GM23338 (cell line): ENCODE data around the gene FAM237B. TPM values are rescaled to one million over a fixed set of nuclear protein-coding genes. Genes with fewer than 3 reads are reported as not detected.

Source experiments
- ATAC-seq: fragments of 200-7000 bp; cut with Tn5 transposase; 3 replicates; pipeline ENCODE4 v1.9.1; 2020
- DNase-seq: peaks from one replicate; pipeline ENCODE4 v3.0.0-alpha.2; 2015; ENCODE audit warnings: low spot score
- H2AFZ ChIP-seq: fragments of 200-600 bp; sonication (generic); 2 replicates; pipeline ENCODE4 v1.8.0; 2016; ENCODE audit warnings: antibody characterized with exemption, mild to moderate bottlenecking, moderate library complexity
- H3F3A ChIP-seq: fragments of 200-600 bp; sonication (generic); replicated peaks from 2 replicates; pipeline ENCODE4 v1.8.0; 2017; ENCODE audit warnings: antibody characterized with exemption, mixed run types, low read depth
- H3K27ac ChIP-seq: fragments of 200-600 bp; sonication (generic); 2 replicates; pipeline ENCODE4 v1.6.1; 2016; ENCODE audit warnings: low read depth
- H3K27me3 ChIP-seq: fragments of 200-600 bp; sonication (generic); 2 replicates; pipeline ENCODE4 v1.8.0; 2016; ENCODE audit warnings: mild to moderate bottlenecking, mixed run types, moderate library complexity; ENCODE audit not compliant: insufficient read depth
- H3K36me3 ChIP-seq: fragments of 200-600 bp; sonication (generic); 2 replicates; pipeline ENCODE4 v1.8.0; 2016; ENCODE audit warnings: mild to moderate bottlenecking; ENCODE audit not compliant: insufficient read depth
- H3K4me1 ChIP-seq: fragments of 200-600 bp; sonication (generic); 2 replicates; pipeline ENCODE4 v1.8.0; 2016; ENCODE audit warnings: mild to moderate bottlenecking, moderate library complexity; ENCODE audit not compliant: insufficient read depth
- H3K4me2 ChIP-seq: fragments of 200-600 bp; sonication (generic); 2 replicates; pipeline ENCODE4 v1.7.1; 2017; ENCODE audit warnings: mixed run types
- H3K4me3 ChIP-seq: fragments of 200-600 bp; sonication (generic); 2 replicates; pipeline ENCODE4 v1.6.1; 2016; ENCODE audit warnings: mixed run types
- H3K79me2 ChIP-seq: fragments of 200-600 bp; sonication (generic); replicated peaks from 2 replicates; pipeline ENCODE4 v1.8.0; 2017; ENCODE audit warnings: mild to moderate bottlenecking; ENCODE audit not compliant: insufficient read depth
- H3K9me2 ChIP-seq: fragments of 200-600 bp; sonication (generic); 2 replicates; pipeline ENCODE4 v1.8.0; 2017; ENCODE audit not compliant: insufficient read depth
- H4K20me1 ChIP-seq: fragments of 200-600 bp; sonication (generic); replicated peaks from 2 replicates; pipeline ENCODE4 v1.8.0; 2017; ENCODE audit warnings: mild to moderate bottlenecking; ENCODE audit not compliant: insufficient read depth
- H3K27ac Mint-ChIP-seq: 2 replicates; pipeline ENCODE4 v1.8.0; 2020; ENCODE audit warnings: inconsistent platforms, mild to moderate bottlenecking, moderate library complexity, mixed read lengths
- H3K27me3 Mint-ChIP-seq: 3 replicates; pipeline ENCODE4 v1.8.0; 2022; ENCODE audit warnings: low read depth, mild to moderate bottlenecking, moderate library complexity, mixed read lengths, inconsistent platforms; ENCODE audit not compliant: insufficient read depth, poor library complexity
- H3K36me3 Mint-ChIP-seq: 3 replicates; pipeline ENCODE4 v1.8.0; 2021; ENCODE audit warnings: low read depth, mild to moderate bottlenecking, inconsistent platforms, moderate library complexity, mixed read lengths
- H3K4me1 Mint-ChIP-seq: 3 replicates; pipeline ENCODE4 v1.8.0; 2020; ENCODE audit warnings: mild to moderate bottlenecking, inconsistent platforms, mixed read lengths
- H3K4me3 Mint-ChIP-seq: 3 replicates; pipeline ENCODE4 v1.8.0; 2021; ENCODE audit warnings: moderate library complexity, mild to moderate bottlenecking, inconsistent platforms, mixed read lengths
- H3K9me3 Mint-ChIP-seq: 3 replicates; pipeline ENCODE4 v1.8.0; 2020; ENCODE audit warnings: moderate library complexity, mild to moderate bottlenecking, inconsistent platforms, mixed read lengths
- CREB1 ChIP-seq: fragments of 250-450 bp; sonication (Bioruptor Pico); IDR thresholded peaks from 2 replicates; pipeline ENCODE4 v1.5.0; 2020; ENCODE audit warnings: low read depth, mild to moderate bottlenecking, moderate library complexity
- EZH2 ChIP-seq: fragments of 200-600 bp; sonication (generic); IDR thresholded peaks from one replicate; pipeline ENCODE4 v1.8.0; 2017; ENCODE audit warnings: antibody characterized with exemption, mild to moderate bottlenecking, low read depth; ENCODE audit not compliant: unreplicated experiment
- EZH2phosphoT487 ChIP-seq: fragments of 200-600 bp; sonication (generic); IDR thresholded peaks from one replicate; pipeline ENCODE4 v1.8.1; 2018; ENCODE audit warnings: antibody characterized with exemption; ENCODE audit not compliant: unreplicated experiment
- JUNB ChIP-seq: IDR thresholded peaks from one replicate; pipeline ENCODE4 v1.6.1; 2016; ENCODE audit warnings: antibody characterized with exemption; ENCODE audit not compliant: unreplicated experiment
- NANOG ChIP-seq: IDR thresholded peaks from 2 replicates; pipeline ENCODE4 v1.6.1; 2016; ENCODE audit warnings: antibody characterized with exemption, borderline replicate concordance
- POLR2AphosphoS5 ChIP-seq: IDR thresholded peaks from 2 replicates; pipeline ENCODE4 v1.6.1; 2016; ENCODE audit warnings: antibody characterized with exemption, low read depth
- STAT1 ChIP-seq: IDR thresholded peaks from one replicate; pipeline ENCODE4 v1.6.1; 2016; ENCODE audit warnings: antibody characterized with exemption; ENCODE audit not compliant: unreplicated experiment
- ZNF114 ChIP-seq: fragments of 250-450 bp; sonication (Bioruptor Pico); IDR thresholded peaks from 2 replicates; pipeline ENCODE4 v1.5.0; 2020; ENCODE audit warnings: mild to moderate bottlenecking, moderate library complexity
- ZNF331 ChIP-seq: fragments of 250-450 bp; sonication (Bioruptor Pico); IDR thresholded peaks from 2 replicates; pipeline ENCODE4 v1.5.0; 2020; ENCODE audit warnings: low read depth, mild to moderate bottlenecking, moderate library complexity
- polyA plus RNA-seq: library from polyadenylated mRNA; unstranded; fragments of >200 nt; fragmentation: Nextera tagmentation; extraction: Ambion mirVana; gene quantifications from 2 replicates; pipeline ENCODE4 v1.2.1, GENCODE V29; 2016
- total RNA-seq: library from RNA; depleted of rRNA; stranded (reverse); fragments of >200 nt; shearing (Covaris generic); gene quantifications from 2 replicates; pipeline ENCODE4 v1.2.3, GENCODE V29; 2014
- TF ChIP-seq, protein P1 (sequence below): IDR thresholded peaks from 2 replicates; pipeline ENCODE4 v1.6.1; 2016; ENCODE audit warnings: antibody characterized with exemption
- TF ChIP-seq, protein P2 (sequence below): fragments of 250-450 bp; sonication (Bioruptor Pico); IDR thresholded peaks from 2 replicates; pipeline ENCODE4 v1.5.0; 2020; ENCODE audit warnings: mild to moderate bottlenecking, moderate library complexity
- TF ChIP-seq, protein P3 (sequence below): IDR thresholded peaks from one replicate; pipeline ENCODE4 v1.6.1; 2018; ENCODE audit warnings: antibody characterized with exemption; ENCODE audit not compliant: unreplicated experiment
- TF ChIP-seq, protein P4 (sequence below), 2 experiments: fragments of 200-600 bp in 1 of 2; sonication (generic) in 1 of 2; conservative IDR thresholded peaks; 2 replicates each; pipeline versions ENCODE4 v1.5.1 to v1.6.1; 2016 to 2017; ENCODE audit warnings: antibody characterized with exemption in 2 of 2, low read depth in 2 of 2, mild to moderate bottlenecking in 2 of 2, moderate library complexity in 1 of 2

FAM237B gene
- total and polyA plus RNA-seq, 2 experiments from 2014 or later: 0.07 to 0.13 TPM

DNA sequence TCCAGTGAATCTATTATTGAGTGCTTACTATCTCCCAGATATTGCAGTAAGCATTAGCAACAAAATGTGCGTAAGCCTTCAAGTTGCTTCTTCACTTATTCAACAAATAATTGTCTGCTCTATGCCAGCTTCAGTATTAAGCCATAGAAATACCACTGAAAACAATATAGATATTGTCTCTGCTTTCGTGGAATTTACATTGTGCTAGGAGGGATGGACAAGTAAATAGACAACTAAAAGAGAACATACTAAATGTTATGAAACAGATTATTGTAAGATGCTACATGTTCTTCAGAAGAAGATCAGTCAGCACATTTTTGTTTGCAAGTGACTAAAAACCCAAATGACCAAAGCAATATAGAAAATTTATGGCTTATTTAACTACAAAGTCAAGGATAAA lies 48.9 kb downstream of the FAM237B start:
- Histone ChIP-seq H3K4me2 (no peak overlapping the region), H3K36me3 (no peaks in the 10 kb centered on the region), H3F3A (no peaks in the 10 kb centered on the region), H3K27me3 (no peaks in the 10 kb centered on the region), H2AFZ (no peak overlapping the region), H3K4me1 (no peaks in the 10 kb centered on the region), H3K4me3 (no peak overlapping the region), H3K27ac (no peak overlapping the region), H3K79me2 (no peaks in the 10 kb centered on the region), H4K20me1 (no peaks in the 10 kb centered on the region), H3K9me2 (no peaks in the 10 kb centered on the region)
- Mint-ChIP-seq H3K9me3 (no peaks in the 10 kb centered on the region), H3K4me1 (no peaks in the 10 kb centered on the region), H3K36me3 (no peaks in the 10 kb centered on the region), H3K27ac (no peak overlapping the region), H3K27me3 (no peaks in the 10 kb centered on the region), H3K4me3 (no peak overlapping the region)
- DNase-seq (no peak), ATAC-seq (no peak)
- no peak for TF ChIP-seq POLR2AphosphoS5
- TF ChIP-seq CREB1: no peak
- no peak for TF ChIP-seq STAT1
- no peak for TF ChIP-seq ZNF114
- no peak for TF ChIP-seq EZH2phosphoT487
- no peak for TF ChIP-seq ZNF331 (CRISPR knock-in tag)
- TF ChIP-seq, protein P1, sequence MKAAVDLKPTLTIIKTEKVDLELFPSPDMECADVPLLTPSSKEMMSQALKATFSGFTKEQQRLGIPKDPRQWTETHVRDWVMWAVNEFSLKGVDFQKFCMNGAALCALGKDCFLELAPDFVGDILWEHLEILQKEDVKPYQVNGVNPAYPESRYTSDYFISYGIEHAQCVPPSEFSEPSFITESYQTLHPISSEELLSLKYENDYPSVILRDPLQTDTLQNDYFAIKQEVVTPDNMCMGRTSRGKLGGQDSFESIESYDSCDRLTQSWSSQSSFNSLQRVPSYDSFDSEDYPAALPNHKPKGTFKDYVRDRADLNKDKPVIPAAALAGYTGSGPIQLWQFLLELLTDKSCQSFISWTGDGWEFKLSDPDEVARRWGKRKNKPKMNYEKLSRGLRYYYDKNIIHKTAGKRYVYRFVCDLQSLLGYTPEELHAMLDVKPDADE: no peak
- TF ChIP-seq, protein P2, sequence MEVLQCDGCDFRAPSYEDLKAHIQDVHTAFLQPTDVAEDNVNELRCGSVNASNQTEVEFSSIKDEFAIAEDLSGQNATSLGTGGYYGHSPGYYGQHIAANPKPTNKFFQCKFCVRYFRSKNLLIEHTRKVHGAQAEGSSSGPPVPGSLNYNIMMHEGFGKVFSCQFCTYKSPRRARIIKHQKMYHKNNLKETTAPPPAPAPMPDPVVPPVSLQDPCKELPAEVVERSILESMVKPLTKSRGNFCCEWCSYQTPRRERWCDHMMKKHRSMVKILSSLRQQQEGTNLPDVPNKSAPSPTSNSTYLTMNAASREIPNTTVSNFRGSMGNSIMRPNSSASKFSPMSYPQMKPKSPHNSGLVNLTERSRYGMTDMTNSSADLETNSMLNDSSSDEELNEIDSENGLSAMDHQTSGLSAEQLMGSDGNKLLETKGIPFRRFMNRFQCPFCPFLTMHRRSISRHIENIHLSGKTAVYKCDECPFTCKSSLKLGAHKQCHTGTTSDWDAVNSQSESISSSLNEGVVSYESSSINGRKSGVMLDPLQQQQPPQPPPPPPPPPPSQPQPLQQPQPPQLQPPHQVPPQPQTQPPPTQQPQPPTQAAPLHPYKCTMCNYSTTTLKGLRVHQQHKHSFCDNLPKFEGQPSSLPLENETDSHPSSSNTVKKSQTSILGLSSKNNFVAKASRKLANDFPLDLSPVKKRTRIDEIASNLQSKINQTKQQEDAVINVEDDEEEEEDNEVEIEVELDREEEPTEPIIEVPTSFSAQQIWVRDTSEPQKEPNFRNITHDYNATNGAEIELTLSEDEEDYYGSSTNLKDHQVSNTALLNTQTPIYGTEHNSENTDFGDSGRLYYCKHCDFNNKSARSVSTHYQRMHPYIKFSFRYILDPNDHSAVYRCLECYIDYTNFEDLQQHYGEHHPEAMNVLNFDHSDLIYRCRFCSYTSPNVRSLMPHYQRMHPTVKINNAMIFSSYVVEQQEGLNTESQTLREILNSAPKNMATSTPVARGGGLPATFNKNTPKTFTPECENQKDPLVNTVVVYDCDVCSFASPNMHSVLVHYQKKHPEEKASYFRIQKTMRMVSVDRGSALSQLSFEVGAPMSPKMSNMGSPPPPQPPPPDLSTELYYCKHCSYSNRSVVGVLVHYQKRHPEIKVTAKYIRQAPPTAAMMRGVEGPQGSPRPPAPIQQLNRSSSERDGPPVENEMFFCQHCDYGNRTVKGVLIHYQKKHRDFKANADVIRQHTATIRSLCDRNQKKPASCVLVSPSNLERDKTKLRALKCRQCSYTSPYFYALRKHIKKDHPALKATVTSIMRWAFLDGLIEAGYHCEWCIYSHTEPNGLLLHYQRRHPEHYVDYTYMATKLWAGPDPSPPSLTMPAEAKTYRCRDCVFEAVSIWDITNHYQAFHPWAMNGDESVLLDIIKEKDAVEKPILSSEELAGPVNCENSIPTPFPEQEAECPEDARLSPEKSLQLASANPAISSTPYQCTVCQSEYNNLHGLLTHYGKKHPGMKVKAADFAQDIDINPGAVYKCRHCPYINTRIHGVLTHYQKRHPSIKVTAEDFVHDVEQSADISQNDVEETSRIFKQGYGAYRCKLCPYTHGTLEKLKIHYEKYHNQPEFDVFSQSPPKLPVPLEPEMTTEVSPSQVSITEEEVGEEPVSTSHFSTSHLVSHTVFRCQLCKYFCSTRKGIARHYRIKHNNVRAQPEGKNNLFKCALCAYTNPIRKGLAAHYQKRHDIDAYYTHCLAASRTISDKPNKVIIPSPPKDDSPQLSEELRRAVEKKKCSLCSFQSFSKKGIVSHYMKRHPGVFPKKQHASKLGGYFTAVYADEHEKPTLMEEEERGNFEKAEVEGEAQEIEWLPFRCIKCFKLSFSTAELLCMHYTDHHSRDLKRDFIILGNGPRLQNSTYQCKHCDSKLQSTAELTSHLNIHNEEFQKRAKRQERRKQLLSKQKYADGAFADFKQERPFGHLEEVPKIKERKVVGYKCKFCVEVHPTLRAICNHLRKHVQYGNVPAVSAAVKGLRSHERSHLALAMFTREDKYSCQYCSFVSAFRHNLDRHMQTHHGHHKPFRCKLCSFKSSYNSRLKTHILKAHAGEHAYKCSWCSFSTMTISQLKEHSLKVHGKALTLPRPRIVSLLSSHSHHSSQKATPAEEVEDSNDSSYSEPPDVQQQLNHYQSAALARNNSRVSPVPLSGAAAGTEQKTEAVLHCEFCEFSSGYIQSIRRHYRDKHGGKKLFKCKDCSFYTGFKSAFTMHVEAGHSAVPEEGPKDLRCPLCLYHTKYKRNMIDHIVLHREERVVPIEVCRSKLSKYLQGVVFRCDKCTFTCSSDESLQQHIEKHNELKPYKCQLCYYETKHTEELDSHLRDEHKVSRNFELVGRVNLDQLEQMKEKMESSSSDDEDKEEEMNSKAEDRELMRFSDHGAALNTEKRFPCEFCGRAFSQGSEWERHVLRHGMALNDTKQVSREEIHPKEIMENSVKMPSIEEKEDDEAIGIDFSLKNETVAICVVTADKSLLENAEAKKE: no peak
- TF ChIP-seq, protein P3, sequence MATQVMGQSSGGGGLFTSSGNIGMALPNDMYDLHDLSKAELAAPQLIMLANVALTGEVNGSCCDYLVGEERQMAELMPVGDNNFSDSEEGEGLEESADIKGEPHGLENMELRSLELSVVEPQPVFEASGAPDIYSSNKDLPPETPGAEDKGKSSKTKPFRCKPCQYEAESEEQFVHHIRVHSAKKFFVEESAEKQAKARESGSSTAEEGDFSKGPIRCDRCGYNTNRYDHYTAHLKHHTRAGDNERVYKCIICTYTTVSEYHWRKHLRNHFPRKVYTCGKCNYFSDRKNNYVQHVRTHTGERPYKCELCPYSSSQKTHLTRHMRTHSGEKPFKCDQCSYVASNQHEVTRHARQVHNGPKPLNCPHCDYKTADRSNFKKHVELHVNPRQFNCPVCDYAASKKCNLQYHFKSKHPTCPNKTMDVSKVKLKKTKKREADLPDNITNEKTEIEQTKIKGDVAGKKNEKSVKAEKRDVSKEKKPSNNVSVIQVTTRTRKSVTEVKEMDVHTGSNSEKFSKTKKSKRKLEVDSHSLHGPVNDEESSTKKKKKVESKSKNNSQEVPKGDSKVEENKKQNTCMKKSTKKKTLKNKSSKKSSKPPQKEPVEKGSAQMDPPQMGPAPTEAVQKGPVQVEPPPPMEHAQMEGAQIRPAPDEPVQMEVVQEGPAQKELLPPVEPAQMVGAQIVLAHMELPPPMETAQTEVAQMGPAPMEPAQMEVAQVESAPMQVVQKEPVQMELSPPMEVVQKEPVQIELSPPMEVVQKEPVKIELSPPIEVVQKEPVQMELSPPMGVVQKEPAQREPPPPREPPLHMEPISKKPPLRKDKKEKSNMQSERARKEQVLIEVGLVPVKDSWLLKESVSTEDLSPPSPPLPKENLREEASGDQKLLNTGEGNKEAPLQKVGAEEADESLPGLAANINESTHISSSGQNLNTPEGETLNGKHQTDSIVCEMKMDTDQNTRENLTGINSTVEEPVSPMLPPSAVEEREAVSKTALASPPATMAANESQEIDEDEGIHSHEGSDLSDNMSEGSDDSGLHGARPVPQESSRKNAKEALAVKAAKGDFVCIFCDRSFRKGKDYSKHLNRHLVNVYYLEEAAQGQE: no peak
- no peak for TF ChIP-seq NANOG
- TF ChIP-seq, protein P4, sequence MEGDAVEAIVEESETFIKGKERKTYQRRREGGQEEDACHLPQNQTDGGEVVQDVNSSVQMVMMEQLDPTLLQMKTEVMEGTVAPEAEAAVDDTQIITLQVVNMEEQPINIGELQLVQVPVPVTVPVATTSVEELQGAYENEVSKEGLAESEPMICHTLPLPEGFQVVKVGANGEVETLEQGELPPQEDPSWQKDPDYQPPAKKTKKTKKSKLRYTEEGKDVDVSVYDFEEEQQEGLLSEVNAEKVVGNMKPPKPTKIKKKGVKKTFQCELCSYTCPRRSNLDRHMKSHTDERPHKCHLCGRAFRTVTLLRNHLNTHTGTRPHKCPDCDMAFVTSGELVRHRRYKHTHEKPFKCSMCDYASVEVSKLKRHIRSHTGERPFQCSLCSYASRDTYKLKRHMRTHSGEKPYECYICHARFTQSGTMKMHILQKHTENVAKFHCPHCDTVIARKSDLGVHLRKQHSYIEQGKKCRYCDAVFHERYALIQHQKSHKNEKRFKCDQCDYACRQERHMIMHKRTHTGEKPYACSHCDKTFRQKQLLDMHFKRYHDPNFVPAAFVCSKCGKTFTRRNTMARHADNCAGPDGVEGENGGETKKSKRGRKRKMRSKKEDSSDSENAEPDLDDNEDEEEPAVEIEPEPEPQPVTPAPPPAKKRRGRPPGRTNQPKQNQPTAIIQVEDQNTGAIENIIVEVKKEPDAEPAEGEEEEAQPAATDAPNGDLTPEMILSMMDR (conservative IDR thresholded peaks at IDR 0.05; ENCODE audit: low read depth in 2 of 2): no peak
- TF ChIP-seq EZH2: no peak
- TF ChIP-seq JUNB: no peak
